GM19397 (cell line): ENCODE measurements around the gene DPF3.

Experiments used
- ATAC-seq: cut with Tn5 transposase; IDR thresholded peaks from one replicate; pipeline ENCODE4 v1.9.1; 2021; ENCODE audit warnings: mild to moderate bottlenecking, moderate library complexity; ENCODE audit not compliant: unreplicated experiment

DPF3 gene

DNA sequence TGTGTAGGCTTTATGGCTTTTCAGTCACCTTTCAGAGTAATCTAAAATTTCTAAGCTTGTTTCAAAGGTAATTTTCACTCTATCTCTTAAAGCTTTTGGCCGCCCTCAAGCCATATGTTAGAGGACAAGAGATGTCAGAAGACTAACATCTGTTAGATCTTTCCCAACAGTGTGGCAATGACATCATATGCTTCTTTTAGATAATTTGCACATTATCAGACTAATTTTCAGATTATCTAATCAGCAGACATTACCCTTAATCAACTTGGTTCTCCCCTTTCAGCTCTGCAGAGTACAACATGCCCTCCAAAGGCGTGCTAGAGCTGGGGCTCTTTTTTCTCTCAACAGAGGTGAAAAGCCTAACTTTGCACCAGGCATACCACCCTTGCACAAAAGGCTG, 207.1 kb downstream of the DPF3 start:
- no peak for ATAC-seq

DNA sequence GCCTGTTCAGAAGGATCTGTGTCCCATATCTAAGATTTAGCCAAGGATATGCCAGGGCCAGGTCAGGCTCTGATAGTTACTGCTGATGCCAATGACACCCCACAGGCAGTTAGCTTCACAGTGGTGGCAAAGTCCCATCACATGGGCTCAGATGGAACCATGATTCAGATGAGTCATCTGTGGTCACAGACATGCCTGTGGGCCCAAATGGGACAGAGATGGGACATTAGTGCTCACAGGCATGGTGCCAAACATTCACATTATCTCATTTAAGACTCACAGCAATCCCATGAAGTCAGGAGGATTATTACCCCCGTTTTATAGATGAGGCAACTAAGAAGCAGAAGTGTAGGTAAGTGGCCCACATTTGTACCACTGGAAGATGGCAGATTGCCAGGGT, 207.8 kb downstream of the DPF3 start:
- ATAC-seq: no peak

DNA sequence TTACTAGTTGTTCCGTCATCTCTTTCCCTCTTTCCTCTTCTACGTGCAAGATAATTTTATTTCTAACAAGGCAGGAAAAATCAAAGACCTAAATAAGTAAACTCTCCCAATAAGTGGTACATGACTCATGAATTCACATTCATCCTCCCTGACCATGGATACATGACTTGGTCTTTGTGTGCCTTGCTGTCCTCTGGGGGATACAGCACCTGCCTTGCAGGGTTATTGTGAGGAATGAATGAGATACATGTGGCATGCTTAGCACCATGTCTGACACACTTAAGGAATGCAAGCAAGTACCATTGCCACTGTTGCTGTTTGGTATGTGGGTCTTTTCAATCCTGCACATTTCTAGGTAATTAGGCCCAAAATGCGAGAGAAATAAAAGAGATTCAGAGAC, 208.4 kb downstream of the DPF3 start:
- ATAC-seq: no peak

GRCh38 chr14:72683787-72684186, 210.1 kb downstream of the DPF3 start:
- ATAC-seq: no peak

- ATAC-seq: no peak
Measured at GRCh38 chr14:72682188-72682587, 211.7 kb downstream of the DPF3 start.

GRCh38 chr14:72680853-72681640, 212.9 kb downstream of the DPF3 start:
- ATAC-seq: no peak

GRCh38 chr14:72679536-72680151, 214.3 kb downstream of the DPF3 start:
- ATAC-seq: no peak

- ATAC-seq: no peak
Measured at GRCh38 chr14:72679141-72679535, 214.8 kb downstream of the DPF3 start.

- ATAC-seq: no peak
Measured at GRCh38 chr14:72678356-72678755, 215.5 kb downstream of the DPF3 start.

GRCh38 chr14:72677664-72678063, 216.2 kb downstream of the DPF3 start:
- ATAC-seq: no peak

DNA sequence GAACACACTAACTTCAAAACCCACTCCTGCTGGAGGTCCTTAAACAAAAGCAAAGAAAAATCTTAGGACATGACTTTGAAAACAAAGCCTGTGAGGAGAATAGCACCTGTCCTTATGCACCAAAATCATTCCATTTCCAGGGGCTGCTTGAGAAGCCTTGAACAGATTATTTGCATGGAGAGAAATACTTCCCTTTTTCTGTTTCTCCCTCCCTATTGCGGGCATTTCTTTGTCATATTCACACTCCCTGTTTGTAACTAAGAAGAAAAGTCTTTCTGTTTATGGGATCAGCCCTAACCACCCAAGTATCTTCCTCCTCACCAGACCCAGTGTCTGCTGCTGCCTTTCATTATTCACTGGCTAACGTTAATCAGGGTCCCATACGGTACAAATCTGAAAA, 218.8 kb downstream of the DPF3 start:
- ATAC-seq: no peak

- no peak for ATAC-seq
Measured at GRCh38 chr14:72673179-72673578, 220.7 kb downstream of the DPF3 start.

GRCh38 chr14:72666610-72667009, 227.3 kb downstream of the DPF3 start:
- ATAC-seq: no peak

DNA sequence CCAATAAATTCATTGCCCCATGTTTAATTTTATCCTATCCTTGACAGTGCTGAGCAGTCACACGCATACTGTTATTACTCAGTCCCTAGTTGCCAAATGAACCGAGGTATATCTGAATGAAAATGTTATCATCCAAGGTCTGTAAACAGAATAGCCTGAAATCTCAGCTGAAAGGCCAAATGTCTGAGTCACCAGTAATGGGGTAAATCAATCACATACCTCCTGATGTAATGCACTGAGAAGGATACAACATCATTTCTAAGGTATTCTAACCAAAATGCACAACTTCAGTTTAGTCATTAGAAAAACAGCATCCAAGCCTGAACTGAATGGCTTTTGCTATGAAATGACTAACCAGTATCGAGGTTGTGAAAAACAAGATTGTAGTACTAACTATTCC, 228.6 kb downstream of the DPF3 start:
- no peak for ATAC-seq

GRCh38 chr14:72664651-72665050, 229.2 kb downstream of the DPF3 start:
- no peak for ATAC-seq

GRCh38 chr14:72663956-72664650, 229.8 kb downstream of the DPF3 start:
- ATAC-seq: no peak

DNA sequence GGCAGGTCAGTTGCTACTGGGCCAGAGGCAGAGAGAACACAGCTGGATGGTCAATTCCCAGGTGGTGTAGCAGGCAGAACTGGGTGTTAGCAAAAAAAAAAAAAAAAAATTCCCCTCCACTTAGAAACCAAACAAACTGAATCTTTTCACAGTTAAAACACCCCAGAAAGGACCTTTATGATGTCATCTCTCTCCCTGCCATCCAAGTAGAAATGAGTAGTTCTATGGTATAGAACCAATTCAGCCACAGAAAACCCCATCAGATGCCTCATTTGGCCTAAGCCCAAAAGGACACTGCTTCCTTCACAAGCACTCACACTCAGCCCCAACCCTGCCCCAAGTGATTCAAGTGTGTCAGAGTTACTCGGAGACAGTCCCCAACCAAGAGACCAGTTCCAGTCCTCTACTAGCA, 230.8 kb downstream of the DPF3 start:
- ATAC-seq: no peak

GRCh38 chr14:72662214-72662613, 231.7 kb downstream of the DPF3 start:
- no peak for ATAC-seq

GRCh38 chr14:72657214-72657921, 236.5 kb downstream of the DPF3 start:
- no peak for ATAC-seq

- ATAC-seq: no peak
Measured at GRCh38 chr14:72653026-72653425, 240.9 kb downstream of the DPF3 start.

DNA sequence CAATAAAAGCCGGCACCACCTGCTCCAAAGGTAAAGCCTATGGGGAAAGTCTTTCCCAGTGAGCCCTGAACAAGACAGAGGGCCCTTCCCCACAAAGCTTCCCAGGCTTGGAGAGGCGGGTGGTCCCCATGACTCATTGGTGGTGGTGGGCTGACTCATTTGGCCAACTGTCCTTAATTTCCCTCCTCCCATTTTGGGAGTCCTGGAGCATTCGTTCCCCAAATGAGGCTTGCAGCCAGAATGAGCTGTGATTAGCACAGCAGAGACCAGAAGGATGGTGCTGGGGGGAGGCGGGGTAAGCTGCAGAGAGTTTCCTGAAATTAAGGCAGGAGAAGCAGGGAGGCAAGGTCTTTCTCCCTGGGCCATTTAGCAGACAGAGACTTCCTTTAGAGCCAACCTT, 241.7 kb downstream of the DPF3 start:
- no peak for ATAC-seq
